ENCODE data around the gene MTUS2. TPM values are rescaled to one million over a fixed set of nuclear protein-coding genes. Genes with fewer than 3 reads are reported as not detected.

The MTUS2 gene
- total RNA-seq, 4 donors from 2014 or later, result 0.20 to 1.6 (median 0.25) TPM; not detected in 1

- no peak overlapping the region for H3K4me3 ChIP-seq
- ATAC-seq (no peak), DNase-seq (no peak)
- no peak overlapping the region for H3K27ac ChIP-seq
- no peaks in the 10 kb centered on the region for H3K9me3 ChIP-seq
- in situ Hi-C loops (cut with MboI; ENCODE audit: low sequenced_read_pairs in 4 of 4) (no loop called here), intact Hi-C loops (cut with DNase I; ENCODE audit: low total_unique reads) (no loop called here)
- TF ChIP-seq POLR2A (IDR thresholded peaks at IDR 0.05) (no peak), CTCF (IDR thresholded peaks at IDR 0.05 in 4 of 5, conservative IDR thresholded peaks at IDR 0.05 in 1 of 5) (no peak)
- H3K27me3 ChIP-seq, result no peaks in the 10 kb centered on the region
- no peaks in the 10 kb centered on the region for H3K4me1 ChIP-seq
- no peaks in the 10 kb centered on the region for H3K36me3 ChIP-seq
Measured at GRCh38 chr13:29540334-29540733, 720.2 kb downstream of the MTUS2 start.

- Histone ChIP-seq H3K36me3 (no peaks in the 10 kb centered on the region), H3K27me3 (no peaks in the 10 kb centered on the region), H3K9me3 (no peaks in the 10 kb centered on the region), H3K27ac (no peak overlapping the region), H3K4me3 (no peak overlapping the region), H3K4me1 (no peaks in the 10 kb centered on the region)
- DNase-seq (no peak), ATAC-seq (no peak)
- in situ Hi-C loops (cut with MboI; ENCODE audit: low sequenced_read_pairs in 4 of 4), result no loop called here
- intact Hi-C loops (cut with DNase I; ENCODE audit: low total_unique reads), result no loop called here
- TF ChIP-seq CTCF (IDR thresholded peaks at IDR 0.05 in 4 of 5, conservative IDR thresholded peaks at IDR 0.05 in 1 of 5) (no peak), POLR2A (IDR thresholded peaks at IDR 0.05) (no peak)
Measured at GRCh38 chr13:29540799-29541198, 720.7 kb downstream of the MTUS2 start.

- no peak for TF ChIP-seq CTCF (IDR thresholded peaks at IDR 0.05 in 4 of 5, conservative IDR thresholded peaks at IDR 0.05 in 1 of 5)
- no peak for TF ChIP-seq POLR2A (IDR thresholded peaks at IDR 0.05)
- in situ Hi-C loops (cut with MboI; ENCODE audit: low sequenced_read_pairs in 4 of 4) (no loop called here), intact Hi-C loops (cut with DNase I; ENCODE audit: low total_unique reads) (no loop called here)
- DNase-seq (no peak), ATAC-seq (no peak)
- no peaks in the 10 kb centered on the region for H3K9me3 ChIP-seq
- H3K27me3 ChIP-seq, result no peaks in the 10 kb centered on the region
- H3K36me3 ChIP-seq, result no peaks in the 10 kb centered on the region
- H3K4me3 ChIP-seq, result no peak overlapping the region
- H3K4me1 ChIP-seq, result no peaks in the 10 kb centered on the region
- H3K27ac ChIP-seq, result no peak overlapping the region
Measured at GRCh38 chr13:29541400-29541799, 721.3 kb downstream of the MTUS2 start.

- Histone ChIP-seq H3K9me3 (no peaks in the 10 kb centered on the region), H3K27me3 (no peaks in the 10 kb centered on the region), H3K4me3 (no peak overlapping the region), H3K27ac (no peak overlapping the region), H3K36me3 (no peaks in the 10 kb centered on the region), H3K4me1 (no peaks in the 10 kb centered on the region)
- intact Hi-C loops (cut with DNase I; ENCODE audit: low total_unique reads) (no loop called here), in situ Hi-C loops (cut with MboI; ENCODE audit: low sequenced_read_pairs in 4 of 4) (no loop called here)
- TF ChIP-seq CTCF (IDR thresholded peaks at IDR 0.05 in 4 of 5, conservative IDR thresholded peaks at IDR 0.05 in 1 of 5), result no peak
- TF ChIP-seq POLR2A (IDR thresholded peaks at IDR 0.05), result no peak
- no peak for DNase-seq
- no peak for ATAC-seq
Measured at GRCh38 chr13:29542381-29542780, 722.2 kb downstream of the MTUS2 start.

Data from gastrocnemius medialis (tissue), 4 donors.